Parathyroid adenoma (tissue), 2 donors: ENCODE data around the gene AACS.

Experiments
- H2AFZ ChIP-seq: fragments of 300-600 bp; sonication (generic); one replicate; pipeline ENCODE4 v1.7.0; 2017; ENCODE audit warnings: antibody characterized with exemption, mild to moderate bottlenecking
- H3K27ac ChIP-seq: fragments of 300-600 bp; sonication (generic); one replicate; pipeline ENCODE4 v1.7.0; 2017
- H3K27me3 ChIP-seq: fragments of 300-600 bp; sonication (generic); one replicate; pipeline ENCODE4 v1.7.0; 2017; ENCODE audit warnings: low read length; ENCODE audit not compliant: control insufficient read depth, insufficient read depth
- H3K36me3 ChIP-seq: fragments of 300-600 bp; sonication (generic); one replicate; pipeline ENCODE4 v1.7.0; 2017; ENCODE audit warnings: low read length; ENCODE audit not compliant: control insufficient read depth, insufficient read depth
- H3K4me1 ChIP-seq: fragments of 300-600 bp; sonication (generic); one replicate; pipeline ENCODE4 v1.7.0; 2017; ENCODE audit warnings: control low read depth
- H3K4me2 ChIP-seq: fragments of 300-600 bp; sonication (generic); one replicate; pipeline ENCODE4 v1.7.0; 2017; ENCODE audit warnings: low read length
- H3K4me3 ChIP-seq: fragments of 300-600 bp; sonication (generic); one replicate; pipeline ENCODE4 v1.7.0; 2017; ENCODE audit warnings: low read depth, low read length
- H3K79me2 ChIP-seq: fragments of 300-600 bp; sonication (generic); one replicate; pipeline ENCODE4 v1.7.0; 2017; ENCODE audit warnings: control low read depth
- H3K9ac ChIP-seq: fragments of 300-600 bp; sonication (generic); one replicate; pipeline ENCODE4 v1.7.0; 2017; ENCODE audit warnings: mild to moderate bottlenecking
- H3K9me3 ChIP-seq: fragments of 300-600 bp; sonication (generic); one replicate; pipeline ENCODE4 v1.7.0; 2017; ENCODE audit warnings: low read length; ENCODE audit not compliant: control insufficient read depth
- TF ChIP-seq, protein P1 (sequence below): fragments of 300-600 bp; sonication (generic); IDR thresholded peaks from one replicate; pipeline ENCODE4 v1.7.0; 2017; ENCODE audit warnings: antibody characterized with exemption, mild to moderate bottlenecking
- donor health status: primary hyperparathyroidism.

Gene AACS

GRCh38 chr12:125113789-125114188, 48.6 kb downstream of the AACS start:
- TF ChIP-seq, protein P1, sequence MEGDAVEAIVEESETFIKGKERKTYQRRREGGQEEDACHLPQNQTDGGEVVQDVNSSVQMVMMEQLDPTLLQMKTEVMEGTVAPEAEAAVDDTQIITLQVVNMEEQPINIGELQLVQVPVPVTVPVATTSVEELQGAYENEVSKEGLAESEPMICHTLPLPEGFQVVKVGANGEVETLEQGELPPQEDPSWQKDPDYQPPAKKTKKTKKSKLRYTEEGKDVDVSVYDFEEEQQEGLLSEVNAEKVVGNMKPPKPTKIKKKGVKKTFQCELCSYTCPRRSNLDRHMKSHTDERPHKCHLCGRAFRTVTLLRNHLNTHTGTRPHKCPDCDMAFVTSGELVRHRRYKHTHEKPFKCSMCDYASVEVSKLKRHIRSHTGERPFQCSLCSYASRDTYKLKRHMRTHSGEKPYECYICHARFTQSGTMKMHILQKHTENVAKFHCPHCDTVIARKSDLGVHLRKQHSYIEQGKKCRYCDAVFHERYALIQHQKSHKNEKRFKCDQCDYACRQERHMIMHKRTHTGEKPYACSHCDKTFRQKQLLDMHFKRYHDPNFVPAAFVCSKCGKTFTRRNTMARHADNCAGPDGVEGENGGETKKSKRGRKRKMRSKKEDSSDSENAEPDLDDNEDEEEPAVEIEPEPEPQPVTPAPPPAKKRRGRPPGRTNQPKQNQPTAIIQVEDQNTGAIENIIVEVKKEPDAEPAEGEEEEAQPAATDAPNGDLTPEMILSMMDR, result no peak
- H3K9me3 ChIP-seq, result no peaks in the 10 kb centered on the region
- H3K27ac ChIP-seq, result no peak overlapping the region
- H3K4me3 ChIP-seq, result no peak overlapping the region
- H3K36me3 ChIP-seq, result no peaks in the 10 kb centered on the region
- no peaks in the 10 kb centered on the region for H3K27me3 ChIP-seq
- H3K4me1 ChIP-seq, result no peaks in the 10 kb centered on the region
- no peak overlapping the region for H3K9ac ChIP-seq
- H3K4me2 ChIP-seq, result no peak overlapping the region
- H2AFZ ChIP-seq, result no peak overlapping the region
- H3K79me2 ChIP-seq, result no peaks in the 10 kb centered on the region

- H3K27me3 ChIP-seq, result no peaks in the 10 kb centered on the region
- no peak overlapping the region for H3K9ac ChIP-seq
- H3K9me3 ChIP-seq, result no peaks in the 10 kb centered on the region
- no peak overlapping the region for H3K27ac ChIP-seq
- no peaks in the 10 kb centered on the region for H3K79me2 ChIP-seq
- H3K4me1 ChIP-seq, result no peaks in the 10 kb centered on the region
- H3K4me3 ChIP-seq, result no peak overlapping the region
- TF ChIP-seq, protein P1, result no peak
- H3K36me3 ChIP-seq, result no peaks in the 10 kb centered on the region
- H3K4me2 ChIP-seq, result no peak overlapping the region
- no peak overlapping the region for H2AFZ ChIP-seq
Measured at GRCh38 chr12:125114365-125115141, 49.3 kb downstream of the AACS start.

- Histone ChIP-seq H3K27me3 (no peaks in the 10 kb centered on the region), H3K36me3 (no peaks in the 10 kb centered on the region), H3K4me3 (no peak overlapping the region), H3K9me3 (no peaks in the 10 kb centered on the region), H3K27ac (no peak overlapping the region), H2AFZ (no peak overlapping the region), H3K79me2 (no peaks in the 10 kb centered on the region), H3K9ac (no peak overlapping the region), H3K4me1 (no peaks in the 10 kb centered on the region), H3K4me2 (no peak overlapping the region)
- TF ChIP-seq, protein P1, result no peak
Measured at GRCh38 chr12:125120566-125120965, 55.3 kb downstream of the AACS start.

DNA sequence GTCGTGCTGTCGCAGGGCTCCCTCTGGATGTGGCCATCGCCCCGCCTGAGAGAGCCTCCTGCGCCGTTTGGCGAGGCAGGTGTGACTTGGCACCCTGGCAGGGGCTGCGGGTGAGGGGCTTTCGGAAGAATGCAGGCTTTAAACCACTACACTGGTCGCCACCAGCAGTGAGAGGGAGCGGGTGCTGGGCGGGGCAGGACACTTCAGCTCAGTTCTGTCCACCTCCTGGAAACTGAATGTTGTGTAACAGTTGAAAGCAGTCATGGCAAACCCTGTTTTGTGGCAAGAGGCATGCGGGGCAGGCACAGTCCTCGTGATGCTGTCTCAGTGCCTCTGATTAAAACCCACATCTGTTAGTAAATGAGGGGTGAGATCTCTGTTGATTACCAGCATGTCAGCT, 55.9 kb downstream of the AACS start:
- no peak overlapping the region for H3K4me3 ChIP-seq
- H3K79me2 ChIP-seq, result no peaks in the 10 kb centered on the region
- TF ChIP-seq, protein P1, result no peak
- no peaks in the 10 kb centered on the region for H3K4me1 ChIP-seq
- no peak overlapping the region for H3K27ac ChIP-seq
- H3K36me3 ChIP-seq, result no peaks in the 10 kb centered on the region
- no peaks in the 10 kb centered on the region for H3K9me3 ChIP-seq
- H3K27me3 ChIP-seq, result no peaks in the 10 kb centered on the region
- no peak overlapping the region for H3K9ac ChIP-seq
- no peak overlapping the region for H3K4me2 ChIP-seq
- no peak overlapping the region for H2AFZ ChIP-seq

- no peaks in the 10 kb centered on the region for H3K36me3 ChIP-seq
- no peaks in the 10 kb centered on the region for H3K9me3 ChIP-seq
- no peak overlapping the region for H3K4me2 ChIP-seq
- H3K79me2 ChIP-seq, result no peaks in the 10 kb centered on the region
- H3K4me3 ChIP-seq, result no peak overlapping the region
- no peak overlapping the region for H3K9ac ChIP-seq
- H3K27me3 ChIP-seq, result no peaks in the 10 kb centered on the region
- H3K27ac ChIP-seq, result no peak overlapping the region
- H3K4me1 ChIP-seq, result no peaks in the 10 kb centered on the region
- no peak overlapping the region for H2AFZ ChIP-seq
- TF ChIP-seq, protein P1, result no peak
Measured at GRCh38 chr12:125122668-125123067, 57.4 kb downstream of the AACS start.
